NOMO-1 (cell line): Measurements from ENCODE around the gene ALDH1L2.
A peak's percentile ranks its signal among the peaks of the same experiment; 100 is the strongest.

Experiments
- DNase-seq, 2 experiments: peaks; one replicate each; lab custom pipeline; 2025; ENCODE audit not compliant: unreplicated experiment in 2 of 2; lab: John Stamatoyannopoulos, UW

Gene ALDH1L2

DNA sequence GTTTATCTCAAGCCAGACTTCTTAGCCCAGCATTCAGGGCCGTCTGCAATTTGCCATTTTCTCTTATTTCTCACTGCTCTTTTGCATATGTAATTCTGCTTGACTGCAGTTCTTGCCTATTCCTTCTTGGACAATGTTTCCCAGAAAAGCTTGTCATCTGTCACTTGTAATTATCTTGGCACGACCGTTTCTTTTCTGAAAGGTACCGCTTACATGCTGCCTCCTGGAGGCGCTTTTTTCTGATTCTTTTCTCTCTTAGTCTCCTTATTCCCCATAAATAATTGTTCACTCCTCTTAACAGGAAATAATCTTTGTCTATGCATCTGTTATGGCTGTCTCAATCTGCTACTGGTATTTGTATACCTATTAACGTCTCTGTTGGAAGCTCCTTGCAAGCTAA is 1.2 kb upstream of the ALDH1L2 start:
- DNase-seq: no peak

DNA sequence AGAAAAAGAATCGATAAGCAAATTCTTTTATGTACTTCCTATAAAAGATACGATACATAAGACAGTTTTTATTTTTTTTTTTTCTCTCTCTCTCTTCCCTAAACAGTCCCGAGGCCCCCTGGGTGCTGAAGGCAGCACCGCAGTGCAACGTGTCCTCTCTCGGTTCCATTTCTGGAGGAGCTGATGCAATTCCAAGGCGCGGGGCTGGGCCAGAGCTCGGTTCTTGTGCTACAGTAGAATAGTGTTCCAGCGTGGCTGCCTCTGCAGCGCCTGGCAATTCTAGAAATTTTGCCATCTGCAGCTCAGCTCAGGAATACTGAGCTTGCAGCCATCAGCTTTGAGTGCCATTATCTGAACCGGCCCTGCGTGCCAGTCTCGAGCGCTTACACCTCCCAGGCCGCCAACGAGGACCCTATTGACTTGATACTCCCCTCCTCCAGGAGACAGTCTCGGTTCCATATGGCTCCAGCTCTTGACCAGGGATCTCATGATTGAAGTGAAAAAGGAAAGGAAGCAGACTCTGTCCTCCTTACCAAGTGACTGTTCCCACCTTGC is 630 bp downstream of the ALDH1L2 start:
- DNase-seq: peak; percentile 18 to 45

DNA sequence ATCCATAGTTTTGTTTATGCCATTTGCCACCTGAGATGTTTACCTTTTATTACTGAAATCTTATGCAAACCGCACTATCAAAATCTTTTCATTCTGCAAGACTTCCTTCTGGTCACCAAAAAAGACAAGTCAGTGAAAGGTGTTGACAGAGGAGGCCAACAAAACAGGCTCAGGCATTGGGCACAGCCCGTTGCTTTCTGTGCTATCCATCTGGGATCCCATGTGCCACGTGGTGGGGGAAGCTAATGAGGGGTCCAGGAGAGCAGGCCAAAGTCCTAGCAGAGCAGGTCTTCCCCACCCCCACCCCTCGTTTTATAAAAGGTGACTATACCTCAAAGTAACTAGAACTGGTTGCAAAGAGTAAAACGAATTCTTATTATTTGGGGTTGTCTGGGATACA is 1.2 kb downstream of the ALDH1L2 start:
- DNase-seq: no peak

DNA sequence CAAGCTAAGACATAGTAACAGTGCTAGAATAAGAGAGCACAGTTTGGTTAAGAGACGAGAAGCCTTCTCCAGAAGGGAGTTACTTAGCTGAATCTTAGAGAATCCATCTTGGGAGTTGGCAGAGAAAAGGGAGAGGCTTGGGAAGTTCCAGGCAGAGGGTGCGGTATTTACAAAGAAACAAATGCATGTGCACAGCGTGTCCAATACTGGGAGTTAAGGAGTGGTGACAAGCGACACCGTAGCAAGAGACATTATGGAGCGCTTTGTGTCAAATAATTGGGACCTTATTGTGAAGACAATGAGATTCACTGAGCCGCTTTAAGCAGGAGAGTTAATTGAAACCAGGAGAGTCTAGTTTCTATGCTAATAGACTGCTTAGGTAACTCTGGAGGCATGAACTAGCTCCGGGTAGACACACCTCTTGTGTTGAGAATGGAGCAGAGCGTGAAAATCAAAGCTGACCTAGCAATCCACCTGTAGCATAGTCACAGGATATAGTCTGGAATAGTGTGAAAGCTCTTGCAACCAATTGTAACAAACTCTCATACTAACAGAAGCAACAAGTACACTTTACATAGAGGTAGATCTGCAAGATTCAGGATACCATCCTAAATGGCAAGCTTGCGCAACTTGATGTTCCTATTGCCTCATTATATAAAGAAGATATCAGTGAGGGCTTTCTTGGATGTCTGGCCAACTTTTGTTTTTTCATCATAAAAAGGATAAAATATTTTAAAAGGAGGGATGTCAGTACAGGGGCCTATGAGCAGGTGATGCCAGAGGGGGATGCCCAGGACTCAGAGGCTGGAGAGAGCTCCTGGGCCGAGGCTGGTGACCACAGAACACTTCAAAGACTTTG is 5.3 kb downstream of the ALDH1L2 start:
- DNase-seq: no peak

DNA sequence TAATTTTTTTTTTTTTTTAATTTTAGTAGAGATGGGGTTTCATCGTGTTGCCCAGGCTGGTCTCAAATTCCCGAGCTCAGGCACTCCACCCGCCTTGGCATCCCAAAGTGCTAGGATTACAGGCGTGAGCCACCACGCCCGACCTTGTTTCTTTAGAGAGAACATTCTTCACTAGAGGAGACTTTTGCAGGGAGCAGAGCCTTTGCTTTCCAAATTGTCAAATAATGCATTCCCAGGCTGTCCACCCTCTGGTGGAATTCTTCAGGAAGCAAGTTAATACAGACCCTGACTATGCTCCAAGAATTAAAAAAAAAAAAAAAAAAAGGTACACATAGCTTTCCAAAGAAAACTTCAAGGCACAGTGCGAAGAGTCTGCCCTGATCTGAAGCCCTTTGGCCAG is 6.8 kb downstream of the ALDH1L2 start:
- DNase-seq: no peak

DNA sequence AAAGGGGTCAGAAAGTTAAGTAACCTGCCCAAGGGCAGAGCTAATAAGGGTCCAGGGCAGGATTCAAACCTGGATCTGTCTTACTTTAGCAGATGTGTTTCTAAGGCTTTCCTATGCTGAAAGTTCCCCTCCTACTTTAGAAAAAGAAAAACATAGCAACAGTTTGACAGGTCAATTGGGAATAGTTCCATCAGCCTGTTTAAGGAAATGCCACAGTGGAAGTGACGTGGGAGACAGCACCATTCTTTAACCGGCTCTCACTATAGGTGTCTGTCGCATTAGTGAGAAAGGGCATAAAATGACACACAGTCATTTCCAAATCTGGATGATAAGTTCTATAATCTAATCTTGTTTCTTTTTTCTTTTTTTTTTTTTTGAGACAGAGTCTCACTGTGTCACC is 7.3 kb downstream of the ALDH1L2 start:
- DNase-seq: no peak

DNA sequence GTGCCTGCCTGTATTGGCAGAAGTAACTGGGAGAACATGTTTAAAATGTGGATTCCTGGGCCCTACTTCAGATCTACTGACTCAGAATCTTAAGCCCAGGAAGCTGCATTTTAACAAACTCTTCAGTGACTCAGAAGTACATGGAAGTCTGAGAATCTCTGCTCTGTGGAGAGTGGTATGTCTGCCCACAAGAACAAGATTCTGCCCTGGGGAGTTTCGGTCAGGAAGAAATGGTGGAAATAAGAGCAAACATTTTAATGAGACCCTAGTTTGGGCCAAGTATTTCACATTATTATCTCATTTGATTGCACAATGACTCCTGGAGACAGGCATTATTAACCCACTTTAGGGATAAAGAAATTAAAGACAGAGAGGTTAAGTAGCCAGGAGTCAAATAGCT is 8.2 kb downstream of the ALDH1L2 start:
- no peak for DNase-seq

DNA sequence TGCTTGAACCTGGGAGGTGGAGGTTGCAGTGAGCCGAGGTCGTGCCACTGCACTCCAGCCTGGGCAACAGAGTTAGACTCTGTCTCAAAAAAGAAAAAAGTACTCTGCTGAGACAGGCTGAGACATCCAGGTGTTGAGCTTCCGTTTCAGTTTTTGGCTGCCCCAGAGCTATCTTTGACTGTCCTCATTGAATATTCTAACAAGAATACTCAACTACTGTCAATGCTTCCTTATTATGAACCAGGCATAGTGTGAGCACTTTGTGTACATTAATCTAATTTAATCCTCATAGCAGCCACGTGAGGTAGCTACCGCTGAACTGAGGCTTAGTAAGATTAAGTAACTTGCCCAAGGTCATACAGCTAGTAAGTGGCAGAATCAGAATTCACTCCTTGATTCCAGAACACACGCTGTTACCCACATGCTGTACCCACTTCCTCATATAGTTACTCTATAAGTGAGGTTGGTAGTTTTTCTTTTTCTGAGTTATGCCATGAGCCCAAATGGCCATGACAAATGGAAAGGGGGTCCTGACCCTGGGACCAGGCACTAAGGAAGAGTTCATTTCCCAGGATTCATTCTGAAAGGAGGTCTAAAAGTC is 11.3 kb downstream of the ALDH1L2 start:
- DNase-seq: peak in 1 of 2 experiments; percentile 0

DNA sequence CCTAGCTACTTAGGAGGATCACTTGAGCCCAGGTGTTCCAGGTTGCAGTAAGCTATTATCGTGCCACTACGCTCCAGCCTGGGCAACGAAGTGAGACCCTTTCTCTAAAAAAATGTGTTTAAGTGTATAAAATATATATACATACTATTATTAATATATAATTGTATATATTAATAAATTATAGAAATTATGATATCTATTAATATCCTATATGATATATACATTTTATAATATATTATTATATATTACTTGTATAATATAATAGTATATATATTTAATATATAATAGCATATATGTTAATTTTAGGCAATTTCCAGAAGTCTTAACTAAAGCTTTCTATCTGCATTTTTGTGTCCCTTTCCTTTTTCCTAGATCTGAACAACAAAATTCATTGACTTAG is 12.3 kb downstream of the ALDH1L2 start:
- DNase-seq: no peak

DNA sequence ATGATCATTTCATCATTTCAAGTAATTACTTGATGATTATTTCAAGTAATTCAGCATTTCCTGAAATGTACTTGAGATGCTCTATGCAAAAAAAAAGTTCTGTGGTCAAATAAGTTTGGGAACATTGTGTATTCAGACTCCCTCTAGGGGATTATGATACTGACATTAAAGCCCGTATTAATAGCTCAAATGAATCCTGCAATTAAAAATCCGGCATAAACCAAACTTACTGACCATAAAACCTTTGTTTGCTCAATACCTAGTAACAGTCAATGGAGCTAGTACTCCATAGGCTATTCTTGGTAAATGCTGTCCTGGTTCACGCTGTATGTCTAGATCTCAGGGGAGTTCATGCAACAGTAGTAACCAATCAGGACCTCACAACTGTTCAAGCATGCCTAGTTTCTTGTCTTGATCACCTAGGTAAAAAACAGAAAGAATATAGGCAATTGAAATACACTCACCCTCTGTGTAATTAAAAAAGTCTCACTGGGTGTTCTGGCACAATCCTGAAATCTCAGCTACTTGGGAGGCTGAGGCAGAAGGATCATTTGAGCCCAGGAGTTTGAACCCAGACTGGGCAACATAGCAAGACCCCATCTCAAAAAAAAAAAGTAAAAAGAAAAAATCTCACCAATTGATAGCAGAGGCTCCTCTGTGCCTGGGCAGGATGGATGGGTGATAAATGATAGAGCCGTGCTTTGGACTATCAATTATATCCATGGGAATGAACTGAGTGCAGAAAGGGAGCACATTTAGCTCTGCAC is 14.1 kb downstream of the ALDH1L2 start:
- no peak for DNase-seq

DNA sequence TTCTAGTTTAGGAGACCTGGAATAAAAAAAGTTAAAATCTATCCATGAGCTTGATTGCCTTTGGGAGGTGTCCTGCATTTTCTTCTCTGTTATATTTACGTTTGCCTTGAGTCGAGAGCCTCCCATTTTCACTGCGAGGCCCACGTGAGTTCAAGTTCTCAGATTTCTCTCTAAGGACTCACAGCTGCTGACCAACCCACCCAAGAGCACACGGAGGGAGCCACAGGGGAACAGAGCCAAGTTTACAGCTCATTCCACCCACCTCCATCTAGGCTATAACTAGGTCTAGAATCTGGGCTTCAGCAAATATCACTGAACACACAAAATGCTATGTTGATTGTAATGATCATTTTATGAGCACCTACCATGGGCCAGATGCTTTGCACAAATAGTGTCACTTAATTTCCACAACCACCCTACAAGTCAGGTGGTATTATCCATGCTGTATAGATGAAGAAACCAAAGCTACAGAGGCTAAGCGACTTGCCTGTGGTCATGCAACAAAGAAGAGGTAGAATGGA is 16.7 kb downstream of the ALDH1L2 start:
- DNase-seq: no peak

DNA sequence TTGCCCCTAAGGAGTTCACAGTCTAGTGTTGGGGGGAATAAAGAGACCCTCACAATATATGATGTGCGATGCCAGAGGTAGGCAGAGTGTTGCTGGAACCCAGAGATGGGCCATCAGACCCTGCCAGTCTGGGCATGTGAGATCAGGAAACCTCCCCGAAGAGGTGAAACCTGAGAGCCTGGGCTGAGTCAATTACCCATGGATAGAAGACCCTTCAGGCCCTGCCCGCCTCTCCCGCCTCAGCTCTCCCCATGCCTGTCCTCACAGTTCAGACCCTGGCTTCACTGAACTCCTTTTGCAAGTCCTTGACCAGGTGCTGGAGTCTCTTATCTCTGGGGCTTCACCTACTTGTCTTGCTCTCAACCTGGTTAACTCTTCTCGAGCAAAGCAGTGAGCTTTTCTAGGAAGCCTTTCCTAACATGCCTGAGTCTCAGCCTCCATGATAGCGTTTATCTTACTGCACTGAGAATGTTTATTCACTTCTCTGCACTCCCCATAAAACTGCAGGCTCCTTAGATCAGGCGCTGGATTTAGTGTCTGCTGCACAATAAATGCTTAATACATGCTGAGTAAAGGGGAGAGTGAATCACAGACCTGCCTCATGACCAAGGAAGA is 19.6 kb downstream of the ALDH1L2 start:
- DNase-seq: no peak

DNA sequence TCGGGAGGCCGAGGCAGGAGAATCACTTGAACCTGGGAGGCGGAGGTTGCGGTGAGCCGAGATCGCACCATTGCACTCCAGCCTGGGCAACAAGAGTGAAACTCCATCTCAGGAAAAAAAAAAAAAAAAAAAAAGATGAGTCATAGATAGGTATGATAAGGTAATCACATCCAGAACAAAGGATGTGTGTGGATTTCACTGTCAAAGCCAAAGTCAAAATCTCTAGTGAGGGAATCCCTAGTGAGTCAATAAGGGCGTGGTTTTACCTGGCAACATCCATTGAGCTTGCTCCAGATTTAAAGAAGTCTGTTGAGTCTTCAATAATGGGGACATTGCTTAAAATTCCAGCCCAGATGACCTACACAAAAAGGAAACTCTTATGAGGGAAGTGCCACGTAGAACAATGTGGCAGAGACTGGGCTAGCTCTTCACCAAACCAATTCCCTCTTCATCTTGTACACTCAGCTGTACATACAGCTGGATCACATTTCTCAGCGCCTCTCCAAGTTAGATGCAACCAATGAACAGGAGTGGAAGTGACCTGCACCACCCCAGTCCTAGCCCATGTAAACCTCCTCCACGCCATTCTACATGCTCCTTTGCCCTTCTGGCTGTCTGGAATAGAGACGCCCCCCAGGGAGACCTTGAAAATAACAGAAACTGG is 23.4 kb downstream of the ALDH1L2 start:
- no peak for DNase-seq

DNA sequence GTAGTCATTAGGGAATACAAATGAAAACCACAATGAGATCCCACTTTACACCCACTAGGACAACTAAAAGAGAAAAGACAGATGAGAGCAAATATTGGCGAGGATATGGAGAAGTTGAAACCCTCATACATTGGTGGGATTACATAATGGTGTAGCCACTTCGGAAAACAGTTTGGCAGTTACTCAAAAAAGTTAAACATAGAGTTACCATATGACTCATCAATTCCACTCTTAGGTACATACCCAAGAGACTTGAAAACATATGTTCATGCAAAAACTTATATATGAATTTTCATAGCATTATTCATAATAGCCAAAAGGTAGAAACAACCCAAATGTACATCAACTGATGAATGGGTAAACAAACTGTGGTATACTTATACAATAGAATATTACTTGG is 27.1 kb downstream of the ALDH1L2 start:
- DNase-seq: peak; percentile 33 to 75

DNA sequence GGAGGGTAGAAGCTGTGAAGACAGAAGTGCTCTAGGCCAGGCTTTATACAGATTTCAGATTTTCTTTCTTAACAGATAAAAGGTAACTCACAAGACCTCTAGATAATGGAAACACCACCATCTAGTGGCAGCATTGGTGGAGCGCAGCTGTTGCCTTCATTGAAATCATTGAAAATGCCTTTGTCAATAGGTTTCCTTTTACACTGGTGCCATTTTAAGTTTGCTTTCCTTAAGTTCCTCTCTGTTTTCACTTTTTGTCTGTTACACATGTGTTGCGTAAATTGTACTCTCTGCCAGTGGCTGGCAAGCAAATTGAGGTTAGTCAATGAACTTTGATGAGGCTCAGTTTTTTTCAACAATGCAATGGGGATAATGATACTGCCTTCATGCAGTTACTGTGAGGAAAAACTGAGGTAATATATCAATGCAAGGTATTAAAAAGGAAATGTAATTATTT is 31.1 kb downstream of the ALDH1L2 start:
- peak; percentile 75 to 98 for DNase-seq

DNA sequence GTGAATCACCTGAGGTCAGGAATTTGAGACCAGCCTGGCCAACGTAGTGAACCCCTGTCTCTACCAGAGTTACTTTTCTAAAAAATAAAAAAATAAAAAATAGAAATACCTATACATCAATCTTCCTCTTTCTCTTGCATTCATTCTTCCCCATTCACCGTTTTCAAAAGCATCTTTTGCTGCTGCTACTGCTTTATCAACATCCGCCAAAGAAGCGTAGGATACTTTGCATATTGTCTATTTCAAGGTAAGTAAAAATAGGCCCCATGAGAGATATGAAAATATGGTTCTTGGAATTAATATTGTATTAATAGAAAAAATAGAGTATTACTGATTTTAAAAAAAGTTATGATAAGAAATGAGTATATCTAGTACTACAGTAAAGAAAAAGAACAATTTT is 32.3 kb downstream of the ALDH1L2 start:
- DNase-seq: no peak

DNA sequence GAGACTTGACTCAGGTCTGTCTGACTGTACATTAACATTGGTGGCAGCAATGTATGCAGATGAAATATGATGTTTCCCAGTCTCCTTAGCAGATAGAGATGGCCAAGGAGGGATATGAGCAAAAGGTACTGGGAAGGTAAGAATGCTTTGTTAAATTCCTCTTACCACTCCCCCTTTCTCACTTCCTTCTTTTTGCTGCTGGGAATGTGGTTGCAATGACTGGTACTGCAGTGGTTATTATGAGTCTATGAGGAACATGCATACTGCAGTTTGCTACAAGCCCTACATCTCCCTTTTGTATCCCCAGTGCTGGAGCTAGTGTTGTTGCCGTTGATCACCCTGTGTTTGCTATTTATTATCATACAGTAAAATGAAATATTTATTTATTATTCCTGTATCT is 35.9 kb downstream of the ALDH1L2 start:
- DNase-seq: no peak

DNA sequence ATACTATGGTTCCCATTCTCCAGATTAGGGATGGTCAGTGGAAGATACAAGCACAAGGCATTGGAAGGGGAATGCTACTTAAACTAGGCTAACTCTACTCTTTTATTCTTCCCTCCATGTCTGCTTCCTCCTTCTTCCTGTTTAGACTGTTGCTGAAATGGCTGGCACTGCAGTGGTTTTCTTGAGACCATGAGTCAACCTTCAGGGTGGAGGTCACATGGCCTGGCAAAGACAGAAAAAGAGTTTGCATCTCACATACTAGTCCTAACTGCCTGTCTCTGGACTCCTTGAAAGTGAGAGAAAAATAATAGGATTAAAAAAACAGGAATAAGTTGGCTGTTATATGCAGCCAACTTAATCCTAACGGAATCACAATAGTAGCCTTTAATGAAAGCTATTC is 37.0 kb downstream of the ALDH1L2 start:
- DNase-seq: no peak

DNA sequence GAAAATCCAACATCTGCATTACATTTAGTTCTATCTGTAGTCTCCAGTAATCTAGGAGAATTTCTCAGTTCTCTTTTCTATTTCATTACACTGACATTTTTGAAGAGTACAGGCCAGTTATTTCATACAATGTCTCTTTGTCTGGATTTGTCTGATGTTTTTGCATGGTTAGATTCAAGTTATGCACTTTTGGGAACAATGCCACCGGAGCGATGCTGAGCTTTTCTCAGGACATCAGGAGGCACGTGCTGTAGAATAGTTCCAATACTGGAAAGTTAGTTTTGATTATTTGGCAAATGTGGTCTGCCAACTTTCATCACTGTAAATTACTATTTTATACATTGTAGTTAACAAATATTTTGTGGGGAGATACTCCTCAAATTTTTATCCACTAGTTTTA is 43.1 kb downstream of the ALDH1L2 start:
- DNase-seq: no peak

DNA sequence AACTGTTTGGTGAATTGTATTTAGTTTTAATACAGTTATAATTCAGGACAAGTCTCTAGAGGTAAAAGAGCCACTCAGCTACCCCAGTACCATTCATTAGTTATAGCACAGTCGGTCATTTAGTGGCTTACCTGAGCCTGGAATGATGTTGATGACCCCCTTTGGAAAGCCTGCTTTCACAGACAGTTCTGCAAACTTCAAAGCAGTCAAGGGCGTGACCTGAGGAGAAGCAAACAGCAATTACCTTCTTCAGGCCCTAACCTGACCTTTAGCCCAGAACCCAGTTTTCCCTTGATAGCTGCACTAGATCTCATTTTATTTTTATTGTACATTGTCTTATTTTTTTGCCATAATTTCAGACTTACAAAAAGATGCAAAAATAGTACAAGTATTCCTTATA is 43.8 kb downstream of the ALDH1L2 start:
- no peak for DNase-seq
